OCI-LY3 (cell line): ENCODE data around the gene UNC5CL.

Experiments
- H2AFZ ChIP-seq: fragments of 200-600, 300-600 bp; shearing (Covaris generic); 2 replicates; pipeline ENCODE4 v1.6.0; 2014; ENCODE audit warnings: antibody characterized with exemption, low read depth, low read length
- H3K27ac ChIP-seq: fragments of 200-600, 300-600 bp; sonication (generic); 2 replicates; pipeline ENCODE4 v1.5.1; 2014; ENCODE audit warnings: mild to moderate bottlenecking, low read length, moderate library complexity, mixed read lengths
- H3K27me3 ChIP-seq: fragments of 200-600, 300-600 bp; sonication (generic); 2 replicates; pipeline ENCODE4 v1.6.1; 2014; ENCODE audit warnings: low read depth, low read length, mixed read lengths
- H3K36me3 ChIP-seq: fragments of 200-600, 300-600 bp; sonication (generic); replicated peaks from 2 replicates; pipeline ENCODE3; 2014; ENCODE audit warnings: low read depth, low read length, mixed read lengths
- H3K4me1 ChIP-seq: fragments of 300-600, 200-600 bp; sonication (generic); 2 replicates; pipeline ENCODE4 v1.6.1; 2014; ENCODE audit warnings: low read length, mixed read lengths
- H3K4me2 ChIP-seq: fragments of 200-600, 300-600 bp; sonication (generic); 2 replicates; pipeline ENCODE4 v1.6.1; 2014; ENCODE audit warnings: low read length, mixed read lengths
- H3K4me3 ChIP-seq: fragments of 300-600, 200-600 bp; sonication (generic); 2 replicates; pipeline ENCODE4 v1.5.1; 2014; ENCODE audit warnings: antibody characterized with exemption, mild to moderate bottlenecking, low read length, moderate library complexity
- H3K79me2 ChIP-seq: fragments of 300-600, 200-600 bp; shearing (Covaris generic); 2 replicates; pipeline ENCODE4 v1.6.1; 2014; ENCODE audit warnings: mild to moderate bottlenecking, low read length, mixed read lengths
- H3K9ac ChIP-seq: fragments of 300-600, 200-600 bp; shearing (Covaris generic); 2 replicates; pipeline ENCODE4 v1.6.0; 2014; ENCODE audit warnings: mild to moderate bottlenecking, low read length, moderate library complexity
- H3K9me3 ChIP-seq: fragments of 200-600, 300-600 bp; shearing (Covaris generic); 2 replicates; pipeline ENCODE4 v1.6.1; 2014; ENCODE audit warnings: low read length, mixed read lengths; ENCODE audit not compliant: insufficient read depth
- H4K20me1 ChIP-seq: fragments of 200-600, 300-600 bp; sonication (generic); 2 replicates; pipeline ENCODE4 v1.6.1; 2016; ENCODE audit warnings: low read length, mixed read lengths; ENCODE audit not compliant: insufficient read depth
- CTCF ChIP-seq: fragments of 200-600, 300-600 bp; sonication (generic); IDR thresholded peaks from 2 replicates; pipeline ENCODE4 v1.5.1; 2014; ENCODE audit warnings: antibody characterized with exemption, low read length, low read depth
- EZH2phosphoT487 ChIP-seq: fragments of 200-600 bp; shearing (Covaris generic); IDR thresholded peaks from 2 replicates; pipeline ENCODE4 v1.6.1; 2018; ENCODE audit warnings: antibody characterized with exemption, mixed run types, low read depth

The UNC5CL gene

GRCh38 chr6:41047306-41047705 is 8.3 kb upstream of the UNC5CL start:
- Histone ChIP-seq H3K27ac (no peak overlapping the region), H3K36me3 (no peaks in the 10 kb centered on the region), H3K9ac (no peak overlapping the region), H3K27me3 (no peaks in the 10 kb centered on the region), H3K79me2 (no peaks in the 10 kb centered on the region), H4K20me1 (no peaks in the 10 kb centered on the region), H3K4me3 (no peak overlapping the region), H3K9me3 (no peaks in the 10 kb centered on the region), H3K4me1 (peaks cover 6% of the 10 kb centered on the region), H2AFZ (no peak overlapping the region), H3K4me2 (no peak overlapping the region)
- TF ChIP-seq CTCF, result no peak
- no peak for TF ChIP-seq EZH2phosphoT487

GRCh38 chr6:41046084-41046483 is 7.1 kb upstream of the UNC5CL start:
- Histone ChIP-seq H3K4me2 (no peak overlapping the region), H3K27me3 (no peaks in the 10 kb centered on the region), H3K79me2 (no peaks in the 10 kb centered on the region), H3K36me3 (no peaks in the 10 kb centered on the region), H3K4me1 (peaks cover under 1% of the 10 kb centered on the region; the same call in 1 of the 2 replicates), H3K27ac (no peak overlapping the region), H4K20me1 (no peaks in the 10 kb centered on the region), H3K9ac (no peak overlapping the region), H2AFZ (no peak overlapping the region), H3K4me3 (no peak overlapping the region), H3K9me3 (no peaks in the 10 kb centered on the region)
- no peak for TF ChIP-seq CTCF
- TF ChIP-seq EZH2phosphoT487, result no peak

- H4K20me1 ChIP-seq, result no peaks in the 10 kb centered on the region
- H3K9me3 ChIP-seq, result no peaks in the 10 kb centered on the region
- H3K9ac ChIP-seq, result no peak overlapping the region
- H3K4me1 ChIP-seq, result peaks cover 4% of the 10 kb centered on the region
- H3K27ac ChIP-seq, result no peak overlapping the region
- H3K4me2 ChIP-seq, result no peak overlapping the region
- no peak overlapping the region for H2AFZ ChIP-seq
- no peaks in the 10 kb centered on the region for H3K27me3 ChIP-seq
- H3K36me3 ChIP-seq, result no peaks in the 10 kb centered on the region
- H3K4me3 ChIP-seq, result no peak overlapping the region
- no peaks in the 10 kb centered on the region for H3K79me2 ChIP-seq
- TF ChIP-seq CTCF (no peak), EZH2phosphoT487 (no peak)
Observed at GRCh38 chr6:41045664-41046063, 6.6 kb upstream of the UNC5CL start.

- Histone ChIP-seq H3K4me3 (no peak overlapping the region), H3K27ac (no peak overlapping the region), H3K9me3 (no peaks in the 10 kb centered on the region), H3K9ac (no peak overlapping the region), H3K4me1 (peaks cover 18% of the 10 kb centered on the region), H3K4me2 (no peak overlapping the region), H3K36me3 (no peaks in the 10 kb centered on the region), H4K20me1 (no peaks in the 10 kb centered on the region), H3K27me3 (0 out of 2 replicates have a peak, but pooled peaks cover 6% of the 10 kb centered on the region), H3K79me2 (no peaks in the 10 kb centered on the region), H2AFZ (no peak overlapping the region)
- TF ChIP-seq CTCF (no peak), EZH2phosphoT487 (no peak)
Observed at GRCh38 chr6:41043151-41043550, 4.1 kb upstream of the UNC5CL start.
